IPS-20b (cell line): Measurements from ENCODE around the gene NUPR1.
A peak's percentile ranks its signal among the peaks of the same experiment; 100 is the strongest.

Experiments
- H3K27ac ChIP-seq: one replicate; pipeline ENCODE4 v1.5.1; 2013; ENCODE audit warnings: low read length
- H3K27me3 ChIP-seq: 2 replicates; pipeline ENCODE4 v1.6.1; 2013; ENCODE audit warnings: mild to moderate bottlenecking, low read length, inconsistent platforms; ENCODE audit not compliant: insufficient read depth
- H3K36me3 ChIP-seq: 2 replicates; pipeline ENCODE4 v1.6.1; 2013; ENCODE audit warnings: low read depth, mild to moderate bottlenecking, inconsistent platforms, low read length, moderate library complexity; ENCODE audit not compliant: insufficient read depth
- H3K4me1 ChIP-seq: 2 replicates; pipeline ENCODE4 v1.6.1; 2013; ENCODE audit warnings: mild to moderate bottlenecking, control low read depth, inconsistent platforms, low read length, moderate library complexity; ENCODE audit not compliant: insufficient read depth
- H3K4me3 ChIP-seq: 2 replicates; pipeline ENCODE4 v1.5.1; 2013; ENCODE audit warnings: mild to moderate bottlenecking, low read length, inconsistent platforms
- H3K9ac ChIP-seq: 2 replicates; pipeline ENCODE4 v1.6.1; 2013; ENCODE audit warnings: low read depth, mild to moderate bottlenecking, inconsistent platforms, low read length, moderate library complexity
- H3K9me3 ChIP-seq: 2 replicates; pipeline ENCODE4 v1.6.1; 2013; ENCODE audit warnings: mild to moderate bottlenecking, low read depth, low read length, inconsistent platforms; ENCODE audit not compliant: insufficient read depth

NUPR1 gene

DNA sequence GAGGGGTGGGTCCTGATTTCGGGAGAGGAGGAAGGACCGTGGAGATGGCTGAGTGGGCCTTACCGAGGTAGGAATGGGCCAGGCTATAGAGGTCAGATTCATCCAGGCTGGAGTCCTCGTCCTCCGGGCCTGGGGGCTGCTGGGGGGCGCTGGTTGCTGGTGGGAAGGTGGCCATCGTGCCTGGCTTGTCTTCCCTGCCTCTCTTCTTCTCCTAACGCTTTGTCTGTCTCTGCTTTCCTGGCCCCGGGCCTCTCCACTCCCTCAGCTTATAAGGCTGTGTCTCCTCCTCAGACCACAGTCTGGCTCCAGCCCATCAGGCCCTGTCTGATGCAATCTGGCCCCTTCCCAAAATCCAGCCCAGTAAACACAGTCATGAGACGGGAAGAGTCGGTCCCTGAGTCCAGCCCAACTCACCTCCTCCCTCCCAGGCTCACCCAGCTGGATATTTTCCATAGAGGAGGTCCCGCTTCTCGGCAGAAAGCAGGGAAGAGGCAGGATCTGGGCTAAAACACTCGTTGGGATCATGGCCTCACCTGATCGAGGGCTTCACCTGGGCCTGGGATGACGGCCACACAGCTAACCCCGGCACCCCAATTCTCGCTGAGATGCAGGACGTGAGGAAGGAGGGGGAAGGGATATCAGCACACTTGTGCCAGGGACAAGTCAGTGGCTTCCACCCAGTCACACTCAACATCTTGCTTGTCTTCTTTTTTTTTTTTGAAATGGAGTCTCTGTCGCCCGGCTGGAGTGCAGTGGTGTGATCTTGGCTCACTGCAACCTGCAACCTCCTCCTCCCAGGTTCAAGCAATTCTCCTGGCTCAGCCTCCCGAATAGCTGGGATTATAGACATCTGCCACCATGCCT is at the start of gene NUPR1:
NUPR1 (minus strand) TSS at position 242 of the 864 bp plus-strand sequence; CDS start at position 175, 67 bp downstream.
- Histone ChIP-seq H3K36me3 (no peaks in the 10 kb centered on the region), H3K9me3 (no peaks in the 10 kb centered on the region), H3K4me3 (no peak within 1 kb of the TSS), H3K4me1 (no peaks in the 10 kb centered on the region), H3K27ac (no peak within 1 kb of the TSS), H3K27me3 (no peaks in the 10 kb centered on the region), H3K9ac (no peak within 1 kb of the TSS)

DNA sequence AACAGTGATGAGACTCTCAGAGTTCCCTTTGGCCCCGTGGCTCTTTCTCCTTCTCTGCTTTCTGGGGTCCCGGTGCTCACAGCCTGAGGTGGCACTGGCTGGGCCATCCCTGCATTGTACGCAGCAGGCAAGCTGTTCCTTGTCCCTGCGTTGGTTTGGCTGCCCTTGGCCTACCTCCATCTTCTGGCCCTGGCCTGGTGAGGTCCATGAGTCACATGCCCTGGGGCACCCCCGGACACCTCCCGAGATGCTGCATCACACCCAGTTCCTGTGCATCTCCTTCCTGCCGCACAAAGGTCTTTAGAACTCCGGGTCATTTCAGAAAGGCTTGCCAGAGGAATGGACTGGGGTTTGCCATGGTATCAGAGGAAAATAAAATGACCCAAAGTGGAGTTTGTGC is 48.6 kb upstream of the NUPR1 start:
- Histone ChIP-seq H3K4me1 (no peaks in the 10 kb centered on the region), H3K36me3 (peaks cover 32% of the 10 kb centered on the region), H3K4me3 (no peak overlapping the region), H3K27ac (no peak overlapping the region), H3K27me3 (no peaks in the 10 kb centered on the region), H3K9me3 (no peaks in the 10 kb centered on the region), H3K9ac (no peak overlapping the region)

- H3K9ac ChIP-seq: no peak overlapping the region
- H3K4me3 ChIP-seq: no peak overlapping the region
- H3K9me3 ChIP-seq: no peaks in the 10 kb centered on the region
- H3K27me3 ChIP-seq: no peaks in the 10 kb centered on the region
- no peak overlapping the region for H3K27ac ChIP-seq
- H3K36me3 ChIP-seq: peaks cover 37% of the 10 kb centered on the region
- H3K4me1 ChIP-seq: no peaks in the 10 kb centered on the region
Measured at GRCh38 chr16:28586466-28586865, 47.7 kb upstream of the NUPR1 start.

DNA sequence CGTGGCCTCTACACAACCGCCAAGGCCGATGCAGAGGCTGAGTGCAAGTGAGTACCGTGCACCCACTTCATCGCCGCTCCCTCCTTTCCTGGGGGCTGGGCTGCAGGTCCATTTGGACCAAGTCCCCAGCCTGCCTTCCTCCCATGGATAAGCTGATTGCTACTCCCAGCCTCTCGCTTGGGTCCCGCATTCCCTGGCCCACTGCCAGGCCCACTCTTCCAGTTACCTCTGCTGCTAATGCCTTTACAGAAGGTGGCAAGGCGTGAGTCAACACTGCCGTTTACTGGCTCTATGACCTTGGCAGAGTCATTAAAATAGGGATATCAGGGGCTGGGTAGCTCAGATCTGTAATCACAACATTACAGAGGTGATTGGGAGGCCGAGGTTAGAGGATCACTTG is 46.9 kb upstream of the NUPR1 start:
- H3K9me3 ChIP-seq: no peaks in the 10 kb centered on the region
- peaks cover 33% of the 10 kb centered on the region for H3K36me3 ChIP-seq
- no peaks in the 10 kb centered on the region for H3K4me1 ChIP-seq
- H3K4me3 ChIP-seq: no peak overlapping the region
- no peaks in the 10 kb centered on the region for H3K27me3 ChIP-seq
- no peak overlapping the region for H3K27ac ChIP-seq
- no peak overlapping the region for H3K9ac ChIP-seq

DNA sequence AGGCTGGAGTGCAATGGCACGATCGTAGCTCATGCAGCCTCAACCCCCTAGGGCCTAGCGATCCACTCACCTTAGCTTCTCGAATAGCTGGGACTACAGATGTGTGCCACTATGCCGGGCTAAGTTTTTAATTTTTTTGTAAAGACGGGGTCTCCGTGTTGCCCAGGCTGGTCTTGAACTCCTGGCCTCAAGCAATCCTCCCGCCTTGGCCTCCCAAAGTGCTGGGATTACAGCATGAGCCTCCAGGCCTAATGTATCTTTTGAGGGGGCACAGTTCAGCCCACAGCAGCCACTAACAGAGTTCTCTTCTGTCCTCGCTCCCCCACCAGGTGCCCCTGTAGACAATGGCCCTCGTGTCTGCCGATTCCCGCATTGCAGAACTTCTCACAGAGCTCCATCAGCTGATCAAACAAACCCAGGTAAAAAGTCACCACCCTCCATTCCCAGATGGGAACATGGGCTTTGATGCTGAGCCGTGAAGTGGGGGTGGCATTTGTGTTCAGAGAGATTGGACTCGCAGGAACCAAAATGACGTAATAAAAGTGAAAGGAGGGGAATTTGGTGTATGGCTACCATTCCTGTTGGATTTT is 42.0 kb upstream of the NUPR1 start:
- H3K4me3 ChIP-seq: no peak overlapping the region
- H3K27ac ChIP-seq: no peak overlapping the region
- no peaks in the 10 kb centered on the region for H3K4me1 ChIP-seq

DNA sequence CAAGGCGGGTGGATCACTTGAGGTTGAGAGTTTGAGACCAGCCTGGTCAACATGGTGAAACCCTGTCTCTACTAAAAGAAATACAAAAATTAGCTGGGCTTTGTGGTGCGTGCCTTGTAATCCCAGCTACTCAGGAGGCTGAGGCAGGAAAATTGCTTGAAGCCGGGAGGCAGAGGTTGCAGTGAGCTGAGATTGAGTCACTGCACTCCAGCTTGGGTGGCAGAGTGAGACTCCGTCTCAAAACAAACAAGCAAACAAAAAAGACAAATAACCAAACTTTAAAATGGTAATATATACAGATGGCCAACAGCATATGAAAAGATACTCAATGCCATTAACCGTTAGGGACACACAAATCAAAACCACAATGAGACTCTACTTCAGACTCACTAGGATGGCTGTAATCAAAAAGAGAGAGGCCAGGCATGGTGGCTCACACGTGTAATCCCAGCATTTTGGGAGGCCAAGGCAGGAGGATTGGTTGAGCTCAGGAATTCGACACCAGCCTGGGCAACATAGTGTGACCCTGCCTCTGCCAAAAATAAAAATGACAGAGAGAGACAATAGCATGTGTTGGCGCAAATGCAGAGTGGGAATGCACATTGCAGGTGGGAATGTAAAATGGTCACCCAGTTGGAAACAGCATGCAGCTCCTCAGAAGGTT is 36.8 kb upstream of the NUPR1 start:
- Histone ChIP-seq H3K36me3 (no peaks in the 10 kb centered on the region), H3K27me3 (no peaks in the 10 kb centered on the region), H3K27ac (no peak overlapping the region), H3K9me3 (no peaks in the 10 kb centered on the region), H3K9ac (no peak overlapping the region), H3K4me1 (peaks cover 12% of the 10 kb centered on the region; the same call in 1 of the 2 replicates), H3K4me3 (no peak overlapping the region)

More for the DNA sequence above, 42.0 kb upstream of the NUPR1 start:
- Histone ChIP-seq H3K27me3 (no peaks in the 10 kb centered on the region), H3K9ac (no peak overlapping the region), H3K9me3 (no peaks in the 10 kb centered on the region), H3K36me3 (peaks cover 11% of the 10 kb centered on the region; the same call in 1 of the 2 replicates)

GRCh38 chr16:28574925-28575324 is 36.2 kb upstream of the NUPR1 start:
- Histone ChIP-seq H3K4me3 (no peak overlapping the region), H3K9me3 (no peaks in the 10 kb centered on the region), H3K9ac (peak overlapping the region; percentile 34; the same call in 1 of the 2 replicates), H3K27ac (no peak overlapping the region), H3K27me3 (no peaks in the 10 kb centered on the region), H3K4me1 (peaks cover 12% of the 10 kb centered on the region; the same call in 1 of the 2 replicates), H3K36me3 (no peaks in the 10 kb centered on the region)

DNA sequence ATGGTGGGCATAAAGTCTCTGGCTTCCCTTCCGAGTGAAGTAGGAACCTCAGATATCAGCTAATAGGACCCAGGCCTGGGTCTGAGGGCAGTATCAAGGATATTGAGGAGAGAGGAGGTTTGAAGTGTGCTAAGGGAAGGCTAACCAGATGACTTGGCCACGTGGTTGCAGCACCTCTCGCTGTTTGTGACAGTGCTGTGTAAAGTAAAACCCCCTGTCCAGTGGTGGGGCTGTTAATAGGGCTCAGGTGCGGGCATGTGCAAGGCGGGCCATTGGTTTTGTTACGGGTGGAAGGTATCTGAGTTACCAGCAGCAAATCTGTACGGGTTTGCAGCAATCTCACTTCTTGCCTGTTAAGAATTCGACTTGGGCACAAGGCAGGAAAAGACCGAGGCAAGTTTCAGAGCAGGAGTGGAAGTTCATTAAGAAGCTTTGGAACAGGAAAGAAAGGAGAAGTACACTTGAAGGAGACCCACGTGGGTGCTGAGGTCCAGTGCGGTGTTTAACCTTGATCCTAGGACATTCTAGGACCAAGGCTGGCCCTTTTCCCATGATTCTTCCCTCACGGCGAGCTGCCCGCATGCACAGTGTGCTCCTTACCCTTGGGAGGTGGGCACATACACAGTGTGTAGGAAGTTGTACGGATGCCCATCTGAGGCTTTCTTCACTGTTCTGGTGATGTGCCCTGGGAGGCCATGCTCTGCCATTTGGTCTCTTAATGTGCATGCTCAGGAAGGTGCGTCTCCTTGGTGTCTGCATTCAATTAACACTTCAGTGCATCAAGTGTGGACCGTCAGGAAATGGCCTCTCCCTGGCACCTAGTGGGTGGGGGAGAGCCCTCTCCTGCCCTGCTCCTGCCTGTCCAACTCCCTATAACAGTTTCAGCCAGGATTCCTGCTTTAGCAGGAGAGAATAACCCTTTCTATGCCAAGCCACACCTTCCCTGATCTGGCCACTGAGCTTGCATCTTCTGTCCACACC is 35.3 kb upstream of the NUPR1 start:
- peaks cover 12% of the 10 kb centered on the region; the same call in 1 of the 2 replicates for H3K4me1 ChIP-seq
- H3K4me3 ChIP-seq: no peak overlapping the region
- no peaks in the 10 kb centered on the region for H3K36me3 ChIP-seq
- H3K9ac ChIP-seq: no peak overlapping the region; the same call in 1 of the 2 replicates
- H3K27ac ChIP-seq: no peak overlapping the region
- H3K9me3 ChIP-seq: no peaks in the 10 kb centered on the region
- H3K27me3 ChIP-seq: no peaks in the 10 kb centered on the region

GRCh38 chr16:28572696-28573510 is 34.1 kb upstream of the NUPR1 start:
- no peaks in the 10 kb centered on the region for H3K36me3 ChIP-seq
- no peak overlapping the region for H3K9ac ChIP-seq
- no peak overlapping the region for H3K27ac ChIP-seq
- H3K4me3 ChIP-seq: no peak overlapping the region
- no peaks in the 10 kb centered on the region for H3K9me3 ChIP-seq
- H3K4me1 ChIP-seq: peaks cover 12% of the 10 kb centered on the region; the same call in 1 of the 2 replicates
- no peaks in the 10 kb centered on the region for H3K27me3 ChIP-seq

GRCh38 chr16:28569968-28570752 is 31.4 kb upstream of the NUPR1 start:
- no peaks in the 10 kb centered on the region for H3K27me3 ChIP-seq
- no peak overlapping the region for H3K4me3 ChIP-seq
- peaks cover 12% of the 10 kb centered on the region; the same call in 1 of the 2 replicates for H3K4me1 ChIP-seq
- no peaks in the 10 kb centered on the region for H3K36me3 ChIP-seq
- H3K27ac ChIP-seq: no peak overlapping the region
- H3K9me3 ChIP-seq: peaks cover 7% of the 10 kb centered on the region
- H3K9ac ChIP-seq: no peak overlapping the region
